ENCODE results near the gene TMEM178B. TPM values are rescaled to one million over a fixed set of nuclear protein-coding genes. Genes with fewer than 3 reads are reported as not detected.

Gene TMEM178B
- total RNA-seq, 1 donor = 0.09 TPM

DNA sequence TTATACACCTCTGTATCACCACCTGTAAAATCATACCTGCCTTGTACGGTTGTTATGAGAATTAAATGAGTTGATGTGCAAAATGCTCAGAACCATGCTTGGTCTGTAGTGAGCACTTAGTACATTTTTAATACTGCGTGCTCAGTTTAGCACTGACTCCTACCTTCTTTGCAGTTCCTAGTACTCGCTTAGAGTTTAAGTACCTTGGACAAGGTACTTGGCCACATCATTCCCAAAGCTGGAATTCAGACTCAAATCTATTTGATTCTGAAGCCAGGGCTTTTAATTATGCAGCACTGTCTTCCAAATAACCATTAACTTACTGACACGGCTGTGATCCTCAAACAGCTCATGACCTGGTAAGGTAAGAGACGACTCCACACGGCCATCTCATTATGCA, 377.4 kb downstream of the TMEM178B start:
- H3K4me3 ChIP-seq (ENCODE audit: low read depth, low read length) = no peak overlapping the region
- no peak for DNase-seq (ENCODE audit: low read depth)
- TF ChIP-seq, protein P1, sequence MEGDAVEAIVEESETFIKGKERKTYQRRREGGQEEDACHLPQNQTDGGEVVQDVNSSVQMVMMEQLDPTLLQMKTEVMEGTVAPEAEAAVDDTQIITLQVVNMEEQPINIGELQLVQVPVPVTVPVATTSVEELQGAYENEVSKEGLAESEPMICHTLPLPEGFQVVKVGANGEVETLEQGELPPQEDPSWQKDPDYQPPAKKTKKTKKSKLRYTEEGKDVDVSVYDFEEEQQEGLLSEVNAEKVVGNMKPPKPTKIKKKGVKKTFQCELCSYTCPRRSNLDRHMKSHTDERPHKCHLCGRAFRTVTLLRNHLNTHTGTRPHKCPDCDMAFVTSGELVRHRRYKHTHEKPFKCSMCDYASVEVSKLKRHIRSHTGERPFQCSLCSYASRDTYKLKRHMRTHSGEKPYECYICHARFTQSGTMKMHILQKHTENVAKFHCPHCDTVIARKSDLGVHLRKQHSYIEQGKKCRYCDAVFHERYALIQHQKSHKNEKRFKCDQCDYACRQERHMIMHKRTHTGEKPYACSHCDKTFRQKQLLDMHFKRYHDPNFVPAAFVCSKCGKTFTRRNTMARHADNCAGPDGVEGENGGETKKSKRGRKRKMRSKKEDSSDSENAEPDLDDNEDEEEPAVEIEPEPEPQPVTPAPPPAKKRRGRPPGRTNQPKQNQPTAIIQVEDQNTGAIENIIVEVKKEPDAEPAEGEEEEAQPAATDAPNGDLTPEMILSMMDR (IDR thresholded peaks at IDR 0.05; ENCODE audit: insufficient read depth, low read length) = no peak

DNA sequence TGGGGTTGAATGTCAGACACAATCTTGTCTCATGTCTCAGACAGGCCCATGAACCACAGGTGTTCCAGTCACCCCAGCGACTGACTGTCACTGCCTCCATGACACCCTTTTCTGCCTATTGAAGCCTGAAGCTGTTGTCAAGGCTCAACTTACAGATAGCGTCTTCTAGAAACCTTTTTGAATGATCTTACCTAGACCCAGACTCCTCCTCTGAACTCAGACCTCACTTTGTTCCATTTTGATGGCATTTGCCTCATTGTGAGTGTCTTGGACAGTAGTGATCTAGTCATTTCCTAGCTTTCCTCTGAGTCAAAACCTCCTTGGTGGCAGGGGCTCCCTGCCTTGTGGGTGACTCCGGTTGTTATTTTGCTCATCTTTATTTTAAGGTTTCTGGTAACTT, 379.0 kb downstream of the TMEM178B start:
- no peak overlapping the region for H3K4me3 ChIP-seq (ENCODE audit: low read depth, low read length)
- DNase-seq (ENCODE audit: low read depth) = no peak
- TF ChIP-seq, protein P1 (IDR thresholded peaks at IDR 0.05; ENCODE audit: insufficient read depth, low read length) = no peak

DNA sequence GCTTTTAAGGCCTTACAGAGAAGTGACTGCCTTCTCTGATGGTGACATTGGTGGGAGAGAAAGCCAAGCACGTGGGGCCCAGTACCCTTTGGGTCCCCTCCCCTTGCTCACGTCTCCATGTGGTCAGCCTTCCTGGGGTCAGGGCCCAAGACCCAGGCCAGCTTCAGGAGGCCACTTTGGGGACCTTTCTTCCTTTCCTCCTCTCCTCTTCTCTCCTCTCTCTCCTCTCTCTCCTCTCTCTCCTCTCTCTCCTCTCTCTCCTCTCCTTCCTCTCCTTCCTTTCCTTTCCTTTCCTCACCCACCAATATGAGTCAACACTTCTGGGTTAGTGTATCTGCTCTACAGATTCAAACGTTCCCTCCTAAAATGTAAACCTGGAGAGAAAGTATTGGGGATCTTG, 380.5 kb downstream of the TMEM178B start:
- TF ChIP-seq, protein P1 (IDR thresholded peaks at IDR 0.05; ENCODE audit: insufficient read depth, low read length) = no peak
- DNase-seq (ENCODE audit: low read depth) = no peak

DNA sequence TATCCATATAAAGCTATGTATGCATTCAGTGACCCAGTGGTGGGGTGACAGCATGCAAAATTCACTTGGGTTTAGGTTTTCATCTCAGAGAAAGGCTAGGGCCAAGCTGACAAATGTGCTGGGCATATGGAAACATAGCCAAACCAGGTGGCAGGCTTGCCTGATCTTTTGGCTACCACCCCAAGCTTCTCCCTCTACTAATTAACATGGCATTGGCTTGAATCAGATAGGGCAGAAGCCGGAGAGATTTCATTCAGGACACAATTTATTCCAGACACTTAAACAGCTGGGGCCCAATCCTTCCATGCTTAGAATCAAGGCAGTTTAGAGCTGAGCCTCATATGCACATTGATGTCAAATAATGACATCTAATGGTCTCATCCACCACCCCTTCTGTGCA, 381.9 kb downstream of the TMEM178B start:
- no peak for DNase-seq (ENCODE audit: low read depth)
- TF ChIP-seq, protein P1 (IDR thresholded peaks at IDR 0.05; ENCODE audit: insufficient read depth, low read length) = no peak
- H3K4me3 ChIP-seq (ENCODE audit: low read depth, low read length) = no peak overlapping the region

More for the DNA sequence above, 380.5 kb downstream of the TMEM178B start:
- no peak overlapping the region for H3K4me3 ChIP-seq (ENCODE audit: low read depth, low read length)

DNA sequence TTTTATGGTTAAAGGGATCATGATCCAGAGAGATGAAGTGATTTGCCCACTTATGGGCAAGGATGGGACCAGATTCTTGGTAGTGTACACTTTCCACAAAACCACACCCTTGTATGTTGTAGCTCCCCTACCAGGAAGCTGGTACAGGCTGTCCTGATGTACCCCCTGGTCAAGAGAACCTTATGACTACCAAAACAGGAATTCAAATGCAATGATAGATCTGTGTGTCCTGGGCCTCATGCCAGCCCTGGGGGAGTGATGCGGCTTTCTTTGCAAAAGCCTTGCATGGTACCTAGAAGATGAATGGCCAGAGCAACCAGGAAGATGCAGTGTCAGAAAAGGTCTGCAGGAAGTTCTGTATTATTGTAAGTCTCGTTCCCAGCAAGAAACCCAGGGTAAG, 382.4 kb downstream of the TMEM178B start:
- H3K4me3 ChIP-seq (ENCODE audit: low read depth, low read length) = no peak overlapping the region
- no peak for DNase-seq (ENCODE audit: low read depth)
- TF ChIP-seq, protein P1 (IDR thresholded peaks at IDR 0.05; ENCODE audit: insufficient read depth, low read length) = no peak

DNA sequence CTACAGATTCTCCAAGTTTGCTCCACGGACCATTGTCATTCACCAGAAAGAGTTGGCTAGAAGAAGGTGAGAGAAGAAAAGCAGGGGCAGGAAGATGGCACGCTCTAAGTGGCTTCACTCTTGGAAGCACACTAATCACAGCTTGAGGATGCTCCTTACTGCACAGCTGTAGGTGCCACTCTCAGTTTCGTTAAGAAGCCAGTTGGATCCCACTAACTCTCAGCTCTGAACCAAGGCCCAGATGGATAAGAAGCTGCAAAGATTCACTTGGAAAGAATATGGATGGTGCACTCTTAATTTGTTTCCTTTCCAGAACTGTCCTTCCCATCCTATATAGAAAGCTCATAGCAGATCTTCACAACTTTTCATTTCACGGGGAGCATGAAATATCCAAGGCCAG, 382.8 kb downstream of the TMEM178B start:
- H3K4me3 ChIP-seq (ENCODE audit: low read depth, low read length) = no peak overlapping the region
- TF ChIP-seq, protein P1 (IDR thresholded peaks at IDR 0.05; ENCODE audit: insufficient read depth, low read length) = no peak
- no peak for DNase-seq (ENCODE audit: low read depth)

Data from fibroblast of the aortic adventitia (primary cell).